Measurements from ENCODE around the gene QRFP. TPM values are rescaled to one million over a fixed set of nuclear protein-coding genes. Genes with fewer than 3 reads are reported as not detected.

QRFP gene
- total RNA-seq, 4 donors from 2014 or later: not detected

DNA sequence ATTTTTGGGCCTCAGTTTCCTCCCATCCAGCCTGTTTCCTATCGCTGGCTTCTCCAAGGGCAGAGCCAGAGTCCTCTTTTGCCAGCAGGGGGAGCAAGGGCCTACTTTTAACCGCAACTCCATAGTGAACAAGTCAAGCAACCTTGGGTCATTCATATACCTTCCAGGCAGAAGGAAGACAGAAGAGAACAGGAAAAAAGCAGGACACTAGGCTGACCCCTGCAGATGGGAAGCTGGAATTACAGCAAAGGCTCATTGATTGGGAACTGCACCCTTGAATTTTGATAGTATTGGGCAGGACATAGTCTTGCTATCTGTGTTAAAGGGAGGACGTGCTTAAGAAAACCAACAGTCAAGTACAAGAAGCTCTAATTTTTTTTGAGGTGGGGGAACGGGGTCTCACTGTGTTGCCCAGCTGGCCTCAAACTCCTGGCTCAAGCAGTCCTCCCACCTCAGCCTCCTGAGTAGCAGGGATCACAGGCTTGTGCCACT is 30.1 kb downstream of the QRFP start:
- H3K27me3 ChIP-seq: no peaks in the 10 kb centered on the region
- intact Hi-C loops (cut with DNase I; ENCODE audit: low total_unique reads): loop anchor here (5.0 kb wide), 1 partner anchor 159 kb away; no protein-coding TSS in a partner anchor
- H3K4me1 ChIP-seq: peaks cover 13 to 16% of the 10 kb centered on the region in 2 donors
- peak overlapping the region; percentile 9 to 36 for H3K27ac ChIP-seq
- no peaks in the 10 kb centered on the region for H3K36me3 ChIP-seq
- no peaks in the 10 kb centered on the region for H3K9me3 ChIP-seq
- peak; percentile 60 to 69 for DNase-seq
- TF ChIP-seq, protein P1, sequence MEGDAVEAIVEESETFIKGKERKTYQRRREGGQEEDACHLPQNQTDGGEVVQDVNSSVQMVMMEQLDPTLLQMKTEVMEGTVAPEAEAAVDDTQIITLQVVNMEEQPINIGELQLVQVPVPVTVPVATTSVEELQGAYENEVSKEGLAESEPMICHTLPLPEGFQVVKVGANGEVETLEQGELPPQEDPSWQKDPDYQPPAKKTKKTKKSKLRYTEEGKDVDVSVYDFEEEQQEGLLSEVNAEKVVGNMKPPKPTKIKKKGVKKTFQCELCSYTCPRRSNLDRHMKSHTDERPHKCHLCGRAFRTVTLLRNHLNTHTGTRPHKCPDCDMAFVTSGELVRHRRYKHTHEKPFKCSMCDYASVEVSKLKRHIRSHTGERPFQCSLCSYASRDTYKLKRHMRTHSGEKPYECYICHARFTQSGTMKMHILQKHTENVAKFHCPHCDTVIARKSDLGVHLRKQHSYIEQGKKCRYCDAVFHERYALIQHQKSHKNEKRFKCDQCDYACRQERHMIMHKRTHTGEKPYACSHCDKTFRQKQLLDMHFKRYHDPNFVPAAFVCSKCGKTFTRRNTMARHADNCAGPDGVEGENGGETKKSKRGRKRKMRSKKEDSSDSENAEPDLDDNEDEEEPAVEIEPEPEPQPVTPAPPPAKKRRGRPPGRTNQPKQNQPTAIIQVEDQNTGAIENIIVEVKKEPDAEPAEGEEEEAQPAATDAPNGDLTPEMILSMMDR (IDR thresholded peaks at IDR 0.05): peak; percentile 60 to 78 (median 72)
- TF ChIP-seq POLR2A (IDR thresholded peaks at IDR 0.05): no peak
- no peak overlapping the region for H3K4me3 ChIP-seq

DNA sequence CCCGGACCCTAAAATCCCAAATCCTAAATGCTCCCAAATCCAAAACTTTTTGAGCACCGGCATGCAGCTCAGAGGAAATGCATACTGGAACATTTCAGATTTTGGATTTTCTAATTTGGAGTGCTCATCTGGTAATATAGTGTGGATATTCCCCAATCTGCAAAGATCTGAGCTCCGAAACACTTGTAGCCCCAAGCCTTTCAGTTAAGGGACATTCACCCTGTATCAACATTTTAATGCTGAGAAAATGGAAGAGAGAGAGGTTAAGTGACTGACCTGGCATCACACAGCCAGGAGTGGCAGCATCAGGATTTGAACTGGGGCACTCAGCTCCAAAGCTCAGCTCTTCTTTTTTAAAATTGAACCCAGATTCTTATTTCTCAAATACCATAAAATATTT is 30.7 kb downstream of the QRFP start:
- H3K36me3 ChIP-seq: no peaks in the 10 kb centered on the region
- peak overlapping the region; percentile 9 to 36 for H3K27ac ChIP-seq
- H3K9me3 ChIP-seq: no peaks in the 10 kb centered on the region
- H3K4me3 ChIP-seq: no peak overlapping the region
- DNase-seq: no peak
- intact Hi-C loops (cut with DNase I; ENCODE audit: low total_unique reads): loop anchor here (5.0 kb wide), 1 partner anchor 159 kb away; no protein-coding TSS in a partner anchor
- H3K27me3 ChIP-seq: no peaks in the 10 kb centered on the region
- no peak for TF ChIP-seq POLR2A (IDR thresholded peaks at IDR 0.05)
- TF ChIP-seq, protein P1 (IDR thresholded peaks at IDR 0.05): no peak
- H3K4me1 ChIP-seq: peaks cover 14 to 22% of the 10 kb centered on the region in 2 donors

DNA sequence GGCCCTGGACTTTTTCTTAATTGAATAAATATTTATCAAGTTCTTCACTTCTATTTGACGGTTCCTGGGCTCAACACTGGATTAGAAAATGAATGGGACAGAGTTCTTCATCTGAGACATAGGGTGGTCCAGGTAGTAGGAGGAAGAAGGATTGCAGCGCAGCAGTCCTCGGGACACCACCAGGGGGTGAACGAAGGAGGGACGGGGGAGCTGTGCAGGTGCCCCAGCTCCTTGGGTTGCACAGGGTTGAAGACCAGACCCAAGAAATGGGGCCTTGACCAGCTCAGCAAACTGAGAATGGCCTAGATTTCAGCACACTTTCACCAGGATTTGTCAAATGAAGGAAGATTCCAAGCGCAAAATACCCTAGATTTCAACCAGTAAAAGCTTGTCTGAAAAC is 32.1 kb downstream of the QRFP start:
- no peak overlapping the region for H3K4me3 ChIP-seq
- DNase-seq: no peak
- no peaks in the 10 kb centered on the region for H3K27me3 ChIP-seq
- H3K9me3 ChIP-seq: no peaks in the 10 kb centered on the region
- no peak overlapping the region for H3K27ac ChIP-seq
- no peaks in the 10 kb centered on the region for H3K36me3 ChIP-seq
- no peak for TF ChIP-seq POLR2A (IDR thresholded peaks at IDR 0.05)
- TF ChIP-seq, protein P1 (IDR thresholded peaks at IDR 0.05): no peak
- intact Hi-C loops (cut with DNase I; ENCODE audit: low total_unique reads): loop anchor here (5.0 kb wide), 1 partner anchor 92 kb away; no protein-coding TSS in a partner anchor
- H3K4me1 ChIP-seq: peaks cover 14 to 21% of the 10 kb centered on the region in 2 donors

DNA sequence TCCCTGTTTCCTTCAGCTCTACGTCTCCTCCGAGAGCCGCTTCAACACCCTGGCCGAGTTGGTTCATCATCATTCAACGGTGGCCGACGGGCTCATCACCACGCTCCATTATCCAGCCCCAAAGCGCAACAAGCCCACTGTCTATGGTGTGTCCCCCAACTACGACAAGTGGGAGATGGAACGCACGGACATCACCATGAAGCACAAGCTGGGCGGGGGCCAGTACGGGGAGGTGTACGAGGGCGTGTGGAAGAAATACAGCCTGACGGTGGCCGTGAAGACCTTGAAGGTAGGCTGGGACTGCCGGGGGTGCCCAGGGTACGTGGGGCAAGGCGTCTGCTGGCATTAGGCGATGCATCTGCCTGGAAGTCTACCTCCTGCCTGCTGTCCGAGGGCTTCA is 33.9 kb downstream of the QRFP start:
- peaks cover 14 to 23% of the 10 kb centered on the region in 2 donors for H3K4me1 ChIP-seq
- no peaks in the 10 kb centered on the region for H3K36me3 ChIP-seq
- intact Hi-C loops (cut with DNase I; ENCODE audit: low total_unique reads): loop anchor here (5.0 kb wide), 1 partner anchor 90 kb away; no protein-coding TSS in a partner anchor
- no peaks in the 10 kb centered on the region for H3K9me3 ChIP-seq
- H3K4me3 ChIP-seq: no peak overlapping the region
- DNase-seq: no peak
- H3K27me3 ChIP-seq: no peaks in the 10 kb centered on the region
- peak overlapping the region; percentile 76 to 80 for H3K27ac ChIP-seq
- no peak for TF ChIP-seq POLR2A (IDR thresholded peaks at IDR 0.05)
- TF ChIP-seq, protein P1 (IDR thresholded peaks at IDR 0.05): no peak

DNA sequence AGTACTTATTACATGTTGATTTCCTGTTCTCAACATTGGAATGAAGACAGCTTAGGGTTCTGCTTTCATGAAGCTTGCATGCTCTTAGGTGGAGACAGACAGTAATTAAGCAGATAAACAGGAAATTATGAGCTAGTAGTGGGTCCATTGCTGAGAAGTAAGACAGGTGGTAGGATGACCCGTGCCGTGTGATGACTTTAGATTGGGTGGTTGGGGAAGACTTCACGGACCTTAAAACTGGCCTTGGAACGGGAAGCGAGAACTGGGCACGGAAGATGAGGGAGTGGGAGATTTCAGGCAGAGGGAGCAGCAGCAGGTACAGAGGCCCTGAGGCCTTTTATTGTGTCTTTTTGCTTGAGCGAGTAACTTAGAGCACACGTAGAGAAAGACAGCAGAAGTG is 34.4 kb downstream of the QRFP start:
- Histone ChIP-seq H3K4me3 (no peak overlapping the region), H3K9me3 (no peaks in the 10 kb centered on the region), H3K4me1 (peaks cover 14 to 23% of the 10 kb centered on the region in 2 donors), H3K36me3 (no peaks in the 10 kb centered on the region), H3K27ac (peak overlapping the region; percentile 76 to 80), H3K27me3 (no peaks in the 10 kb centered on the region)
- TF ChIP-seq POLR2A (IDR thresholded peaks at IDR 0.05): no peak
- TF ChIP-seq, protein P1 (IDR thresholded peaks at IDR 0.05): no peak
- no peak for DNase-seq
- intact Hi-C loops (cut with DNase I; ENCODE audit: low total_unique reads): loop anchor here (5.0 kb wide), 1 partner anchor 90 kb away; no protein-coding TSS in a partner anchor
